ENCODE data around the gene BLNK. TPM values are rescaled to one million over a fixed set of nuclear protein-coding genes. Genes with fewer than 3 reads are reported as not detected.

Gene BLNK
- polyA plus RNA-seq, 1 of the 3 experiments (the other 2 are of a cell fraction): not detected

GRCh38 chr10:96268341-96268909, 2.9 kb downstream of the BLNK start:
- no peaks in the 10 kb centered on the region for H3K9me3 ChIP-seq
- H3K9me2 ChIP-seq: no peaks in the 10 kb centered on the region
- H3K27ac ChIP-seq (ENCODE audit: low read depth in 2 of 2, low read length in 1 of 2): no peak overlapping the region
- H3K4me1 ChIP-seq (ENCODE audit: control insufficient read depth in 1 of 2, insufficient read depth in 2 of 2, low read depth in 1 of 2, low read length in 1 of 2): no peaks in the 10 kb centered on the region
- CTCF ChIA-PET: interaction anchor here (2.1 kb wide), 1 partner anchor 39 kb away, joined by 10 read pairs; no protein-coding TSS in a partner anchor
- no peak overlapping the region for H2AFZ ChIP-seq (ENCODE audit: low read depth)
- H3K27me3 ChIP-seq (ENCODE audit: insufficient read depth): peaks cover 5% of the 10 kb centered on the region; the same call in 1 of the 2 replicates
- no peaks in the 10 kb centered on the region for H4K20me1 ChIP-seq (ENCODE audit: insufficient read depth)
- no peak overlapping the region for H3K4me2 ChIP-seq
- no peaks in the 10 kb centered on the region for H3F3A ChIP-seq (replicated peaks; ENCODE audit: insufficient read depth)
- no peak for DNase-seq
- POLR2A ChIA-PET: no interaction called here
- no peaks in the 10 kb centered on the region for H3K79me2 ChIP-seq (ENCODE audit: insufficient read depth)
- no peak overlapping the region for H3K4me3 ChIP-seq (ENCODE audit: low read depth in 2 of 2, low read length in 1 of 2)
- H3K9ac ChIP-seq: no peak overlapping the region
- WGBS (ENCODE audit: low lambda C conversion rate): 29% methylated on average over 2 of the region's 2 CpGs
- no peaks in the 10 kb centered on the region for H3K36me3 ChIP-seq (replicated peaks in 1 of 2; ENCODE audit: control insufficient read depth in 1 of 2, insufficient read depth in 2 of 2, low read length in 1 of 2)
- TF ChIP-seq FOSL2 (IDR thresholded peaks at IDR 0.05; ENCODE audit: borderline replicate concordance, low read depth): no peak
- no peak for TF ChIP-seq PBX3 (IDR thresholded peaks at IDR 0.05)

GRCh38 chr10:96267234-96267705, 4.1 kb downstream of the BLNK start:
- CTCF ChIA-PET: interaction anchor here (2.1 kb wide), 1 partner anchor 38 kb away, joined by 10 read pairs; no protein-coding TSS in a partner anchor
- Histone ChIP-seq H3K4me2 (no peak overlapping the region), H3K9me2 (no peaks in the 10 kb centered on the region), H3K79me2 (ENCODE audit: insufficient read depth) (no peaks in the 10 kb centered on the region), H3K4me3 (ENCODE audit: low read depth in 2 of 2, low read length in 1 of 2) (no peak overlapping the region), H2AFZ (ENCODE audit: low read depth) (no peak overlapping the region), H3K36me3 (replicated peaks in 1 of 2; ENCODE audit: control insufficient read depth in 1 of 2, insufficient read depth in 2 of 2, low read length in 1 of 2) (no peaks in the 10 kb centered on the region), H3F3A (replicated peaks; ENCODE audit: insufficient read depth) (no peaks in the 10 kb centered on the region), H3K9ac (no peak overlapping the region), H4K20me1 (ENCODE audit: insufficient read depth) (no peaks in the 10 kb centered on the region), H3K27ac (ENCODE audit: low read depth in 2 of 2, low read length in 1 of 2) (no peak overlapping the region), H3K27me3 (ENCODE audit: insufficient read depth) (peaks cover 5% of the 10 kb centered on the region; the same call in 1 of the 2 replicates), H3K9me3 (no peaks in the 10 kb centered on the region), H3K4me1 (ENCODE audit: control insufficient read depth in 1 of 2, insufficient read depth in 2 of 2, low read depth in 1 of 2, low read length in 1 of 2) (no peaks in the 10 kb centered on the region)
- 16% methylated on average over 4 of the region's 4 CpGs for WGBS (ENCODE audit: low lambda C conversion rate)
- TF ChIP-seq FOXM1 (IDR thresholded peaks at IDR 0.05; ENCODE audit: low read depth) (no peak), PBX3 (IDR thresholded peaks at IDR 0.05) (no peak), MAX (IDR thresholded peaks at IDR 0.05; ENCODE audit: low read depth) (no peak), CHD2 (IDR thresholded peaks at IDR 0.05; ENCODE audit: low read length, partially characterized antibody) (no peak), POLR2AphosphoS5 (IDR thresholded peaks at IDR 0.05; ENCODE audit: low read depth, low read length) (no peak), TCF12 (IDR thresholded peaks at IDR 0.05) (no peak), EP300 (IDR thresholded peaks at IDR 0.05; ENCODE audit: borderline replicate concordance in 1 of 2, low read depth in 1 of 2, low read length in 1 of 2) (no peak), GABPA (IDR thresholded peaks at IDR 0.05; ENCODE audit: low read depth) (no peak), SIN3A (IDR thresholded peaks at IDR 0.05; ENCODE audit: borderline replicate concordance, low read depth, low read length) (no peak), USF1 (IDR thresholded peaks at IDR 0.05; ENCODE audit: borderline replicate concordance, low read depth) (no peak), GATA2 (CRISPR knock-in tag; IDR thresholded peaks at IDR 0.05) (no peak), TAF1 (IDR thresholded peaks at IDR 0.05; ENCODE audit: borderline replicate concordance, low read depth, low read length) (no peak), YY1 (IDR thresholded peaks at IDR 0.05; ENCODE audit: low read depth) (no peak), NFIC (IDR thresholded peaks at IDR 0.05; ENCODE audit: borderline replicate concordance) (no peak), CTCF (IDR thresholded peaks at IDR 0.05) (no peak)
- DNase-seq: no peak
- POLR2A ChIA-PET: no interaction called here

Measured in SK-N-SH (cell line).